Measurements from ENCODE around the gene CATSPER4.

- TF ChIP-seq CTCF (tag by site-specific recombination; IDR thresholded peaks at IDR 0.05) (no peak), ZNF792 (tag by site-specific recombination; IDR thresholded peaks at IDR 0.05) (no peak), FEZF1 (tag by site-specific recombination; IDR thresholded peaks at IDR 0.05) (no peak), ZNF624 (tag by site-specific recombination; IDR thresholded peaks at IDR 0.05) (no peak), ZNF423 (tag by site-specific recombination; IDR thresholded peaks at IDR 0.05) (no peak), ZBTB1 (tag by site-specific recombination; IDR thresholded peaks at IDR 0.05) (no peak), ZNF18 (tag by site-specific recombination; IDR thresholded peaks at IDR 0.05) (no peak), PATZ1 (tag by site-specific recombination; IDR thresholded peaks at IDR 0.05) (no peak), ELK4 (IDR thresholded peaks at IDR 0.05; ENCODE audit: borderline replicate concordance, low read depth, low read length) (no peak), ZNF335 (tag by site-specific recombination; conservative IDR thresholded peaks at IDR 0.05) (no peak), ZBTB11 (tag by site-specific recombination; conservative IDR thresholded peaks at IDR 0.05; ENCODE audit: low read depth) (no peak), ZBTB17 (tag by site-specific recombination; IDR thresholded peaks at IDR 0.05) (peak; percentile 95), INSM2 (tag by site-specific recombination; IDR thresholded peaks at IDR 0.05) (no peak), BCL11A (tag by site-specific recombination; IDR thresholded peaks at IDR 0.05; ENCODE audit: low read depth) (no peak)
Observed at GRCh38 chr1:26170472-26170821, 20.0 kb upstream of the CATSPER4 start.

Measured in HEK293 (cell line).